Femur (tissue), 1 donor: Measurements from ENCODE around the gene RFNG.

Source experiments
- DNase-seq: peaks from one replicate; pipeline ENCODE4 v3.0.0-alpha.2; 2017

RFNG gene

DNA sequence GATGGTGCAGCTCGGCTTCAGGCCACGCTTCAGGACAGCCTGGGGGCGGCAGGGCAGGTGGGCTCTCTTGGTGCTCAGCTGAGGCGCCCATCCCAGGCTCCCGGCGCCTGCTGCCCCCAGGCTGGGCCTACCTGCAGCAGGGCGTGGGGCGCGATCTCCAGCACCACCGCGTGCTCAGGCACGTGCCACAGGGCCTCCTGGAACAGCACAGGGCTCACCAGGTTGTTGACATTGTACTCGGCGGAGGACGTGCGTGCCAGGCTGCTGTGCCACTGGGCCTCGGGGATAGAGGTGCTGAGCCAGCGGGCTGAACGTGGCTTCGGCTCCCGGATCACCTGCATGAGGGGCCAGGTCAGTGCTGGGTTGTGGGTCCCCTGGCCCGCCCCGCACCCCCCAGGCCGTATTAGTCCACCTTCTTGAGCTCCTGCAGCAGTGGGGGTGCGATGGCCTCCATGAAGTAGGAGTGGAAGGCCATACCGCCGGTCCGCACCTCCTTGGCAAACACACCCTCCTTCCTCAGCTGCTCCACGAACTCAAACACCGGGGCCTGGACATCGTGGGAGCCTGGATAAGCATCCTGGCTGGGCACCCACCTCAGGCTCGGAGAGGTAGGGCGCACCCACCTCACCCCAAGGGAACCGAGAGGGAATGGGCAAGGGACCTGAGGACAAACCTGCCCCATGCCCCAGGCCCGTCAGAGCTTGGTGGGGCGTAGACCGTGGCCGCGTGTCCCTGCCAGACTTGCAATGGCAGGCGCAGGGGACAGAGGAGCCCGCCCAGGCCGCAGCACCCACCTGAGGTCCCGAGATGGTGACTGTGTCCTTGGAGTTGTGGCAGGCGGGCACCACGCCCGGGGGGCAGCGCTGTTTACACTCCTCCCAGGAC is 37.5 kb upstream of the RFNG start:
- DNase-seq, result peak; percentile 20

DNA sequence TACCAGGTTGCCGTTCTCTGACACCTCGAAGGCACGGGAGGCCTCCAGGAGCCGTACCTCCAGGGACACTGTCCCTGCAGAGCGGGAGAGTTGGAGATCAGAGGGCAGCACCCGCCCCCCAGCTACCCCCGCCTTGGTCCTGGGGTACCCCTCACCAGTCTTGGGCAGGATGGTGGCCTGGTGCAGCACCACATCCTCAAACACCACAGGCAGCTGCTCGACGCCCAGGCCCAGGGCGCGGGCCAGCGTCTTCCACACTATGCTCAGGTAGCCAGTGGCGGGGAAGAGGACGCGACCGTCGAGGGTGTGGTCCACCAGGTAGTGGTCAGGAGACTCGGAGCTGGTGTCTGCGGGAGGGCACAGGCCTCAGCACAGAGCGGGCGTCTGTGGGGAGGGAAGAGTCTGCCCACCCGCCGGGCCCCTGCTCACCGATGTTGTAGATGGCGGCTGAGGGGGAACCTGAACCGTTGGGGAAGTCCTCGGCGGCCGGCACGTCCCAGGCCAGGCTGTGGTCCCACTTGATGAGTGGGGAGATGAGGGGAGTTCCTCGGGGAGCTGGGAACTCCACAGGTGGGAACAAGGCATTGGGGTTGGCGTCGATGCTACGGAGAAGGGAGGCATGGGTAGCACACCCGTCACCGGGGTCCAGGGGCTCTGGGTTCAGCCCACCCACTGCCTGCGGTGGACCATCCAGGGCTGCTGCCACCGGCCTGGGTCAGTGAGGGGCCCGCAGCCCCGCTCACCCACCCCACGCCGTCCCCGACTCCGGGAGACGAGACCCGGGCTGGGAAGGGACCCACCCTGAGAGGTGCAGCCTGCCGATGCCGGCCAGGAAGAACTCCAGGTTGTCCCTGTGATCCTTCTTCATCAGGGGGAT is 36.6 kb upstream of the RFNG start:
- peak; percentile 16 for DNase-seq

DNA sequence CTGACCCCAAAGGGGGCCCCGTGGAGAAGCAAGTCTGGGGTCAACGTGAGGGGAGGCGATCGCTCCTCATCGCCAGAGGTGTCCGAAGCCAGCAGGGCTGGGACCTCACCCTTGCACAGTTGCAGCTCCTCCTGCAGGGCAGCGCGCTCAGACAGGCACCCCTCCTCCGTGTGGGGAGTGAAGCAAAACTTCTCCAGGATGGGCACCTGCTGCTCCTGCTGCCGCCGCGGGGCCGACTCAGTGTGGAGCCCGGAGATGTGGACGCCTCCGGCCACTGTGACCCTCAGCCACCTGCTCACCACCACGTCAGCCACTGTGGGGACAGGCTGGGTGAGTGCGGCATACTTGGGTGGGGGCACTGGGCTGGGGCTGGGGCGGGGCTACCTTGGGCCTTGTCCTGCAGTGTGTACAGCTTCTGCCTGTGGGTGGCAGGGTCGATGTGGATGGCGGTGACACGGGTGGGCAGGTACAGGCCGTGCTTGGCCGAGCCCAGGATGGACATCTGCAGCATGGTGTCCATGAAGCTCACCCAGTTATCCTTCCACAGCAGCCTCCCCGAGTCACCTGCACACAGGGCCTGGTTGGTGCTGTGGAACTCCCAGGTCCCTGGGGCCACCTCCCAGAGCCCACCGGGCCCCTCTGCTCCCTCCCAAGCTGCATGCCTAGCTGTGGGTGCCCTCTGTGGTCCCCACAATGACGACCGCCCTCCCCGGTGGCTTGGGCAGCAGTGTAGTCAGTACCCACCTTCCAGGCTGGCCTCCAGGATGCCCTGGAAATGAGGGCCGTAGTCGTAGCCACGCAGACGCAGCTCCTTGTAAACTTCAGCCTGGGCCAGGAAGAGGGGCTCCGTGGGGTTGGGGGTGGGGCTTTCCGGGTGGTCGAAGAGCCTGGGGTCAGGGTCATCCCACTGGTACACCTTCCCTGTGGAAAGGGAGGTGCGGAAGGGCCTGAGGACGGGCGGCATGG is 35.6 kb upstream of the RFNG start:
- peak; percentile 18 for DNase-seq

DNA sequence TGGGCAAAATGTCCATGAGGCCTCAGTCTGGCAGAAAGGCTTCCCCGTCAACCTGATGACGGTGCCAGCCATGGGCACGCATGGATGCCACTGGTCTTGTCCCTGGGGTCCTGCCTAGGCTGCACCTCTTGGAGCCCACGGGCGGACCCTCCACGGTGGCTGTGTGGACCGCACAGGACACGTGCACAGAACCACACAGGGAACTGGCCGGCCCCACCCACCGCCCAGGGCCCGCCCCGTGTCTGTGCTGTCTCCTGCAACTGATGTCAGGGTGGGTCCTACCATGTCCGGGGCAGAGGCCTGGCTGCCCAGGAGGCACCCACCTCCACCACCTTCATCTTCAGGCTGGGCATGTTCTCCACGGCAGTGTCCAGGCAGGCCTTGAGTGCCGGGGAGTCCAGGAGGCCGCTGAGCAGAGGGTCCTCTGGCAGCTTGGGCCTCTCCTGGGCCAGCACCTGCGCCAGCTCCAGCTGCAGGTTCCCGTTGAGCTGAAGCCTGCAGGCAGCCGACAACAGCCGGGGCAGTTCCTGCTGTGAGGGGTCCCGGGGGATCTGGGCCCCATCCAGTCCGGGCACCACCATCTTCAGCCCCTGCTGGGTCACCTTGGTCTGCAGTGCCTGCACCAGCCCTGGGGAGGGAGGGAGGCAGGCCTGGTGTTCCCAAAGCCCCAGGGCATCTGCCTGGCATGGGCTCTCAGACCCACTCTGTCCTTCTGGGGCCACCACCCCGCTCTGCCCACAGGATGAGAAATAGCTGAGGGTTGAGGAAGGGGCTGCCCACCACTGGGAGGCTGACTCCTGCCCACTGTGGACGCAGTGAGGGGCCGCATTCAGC is 34.5 kb upstream of the RFNG start:
- peak; percentile 19 for DNase-seq

DNA sequence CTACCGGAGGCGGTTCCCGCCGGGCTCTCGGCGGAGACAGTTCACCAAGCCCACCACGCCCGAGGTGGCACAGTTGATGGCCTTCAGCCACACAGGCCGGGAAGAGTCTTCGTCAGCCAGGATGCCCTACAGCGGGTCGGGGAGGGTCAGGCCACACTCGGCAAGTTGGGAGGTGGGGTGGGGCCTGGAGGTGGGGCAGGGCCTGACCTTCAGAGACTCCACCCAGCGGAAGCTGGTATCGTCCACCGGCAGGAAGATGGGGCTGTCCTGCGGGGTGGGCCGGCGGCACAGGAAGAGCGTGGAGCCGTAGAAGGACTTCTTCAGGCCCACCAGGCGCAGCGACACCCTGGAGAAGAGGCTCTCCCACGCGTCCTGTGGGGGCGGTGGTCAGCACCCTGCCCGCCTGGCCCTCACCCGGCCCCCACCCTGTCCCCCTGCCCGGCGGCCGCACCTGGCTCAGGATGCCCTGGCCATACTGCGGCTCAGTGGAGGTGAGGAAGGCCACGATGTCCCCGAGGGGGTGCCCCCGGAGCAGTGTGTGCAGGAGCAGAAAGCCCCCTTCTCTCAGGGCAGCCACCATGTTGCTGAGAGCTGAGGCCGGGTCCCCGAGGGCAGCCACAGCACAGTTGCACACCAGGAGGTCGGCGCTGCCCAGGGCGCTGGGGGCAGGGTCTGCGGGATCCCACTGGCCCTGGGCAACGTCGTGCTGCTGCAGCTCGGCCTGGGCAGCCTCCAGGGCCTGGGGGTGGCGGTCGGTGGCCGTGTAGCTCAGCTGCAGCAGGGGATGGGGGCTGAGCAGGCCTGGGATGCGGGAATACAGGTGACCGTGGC is 33.6 kb upstream of the RFNG start:
- no peak for DNase-seq

DNA sequence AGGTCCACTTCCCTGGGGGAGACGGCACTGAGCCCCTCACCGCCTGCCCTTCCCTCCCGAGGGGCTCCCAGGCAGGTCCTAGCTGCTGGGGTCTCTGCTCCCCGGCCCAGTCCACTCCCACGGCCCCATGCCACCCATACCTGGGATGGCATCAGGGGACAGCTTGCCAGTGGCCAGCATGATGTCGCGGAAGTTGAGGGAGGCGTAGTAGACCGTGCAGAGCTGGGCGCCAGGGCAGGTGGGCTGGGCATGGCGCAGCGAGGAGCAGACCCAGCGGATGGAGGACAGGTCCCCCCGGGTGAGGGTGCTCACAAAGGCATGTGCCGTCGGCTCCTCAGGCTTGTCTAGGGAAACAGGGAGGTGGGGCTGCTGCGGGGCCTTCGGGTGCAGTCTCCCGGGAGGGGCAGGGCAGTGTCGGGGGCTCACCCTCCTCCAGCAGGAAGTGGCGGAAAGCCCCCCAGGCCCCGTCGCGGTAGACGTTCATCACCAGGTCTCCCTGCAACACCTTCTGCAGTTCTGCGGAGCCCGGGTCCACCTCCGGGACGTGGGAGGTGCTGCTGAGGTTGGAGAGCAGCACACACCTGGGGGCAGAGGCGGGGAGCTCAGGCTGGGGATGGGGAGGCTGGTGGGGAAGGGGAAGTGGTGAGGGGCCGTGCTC is 32.9 kb upstream of the RFNG start:
- no peak for DNase-seq

DNA sequence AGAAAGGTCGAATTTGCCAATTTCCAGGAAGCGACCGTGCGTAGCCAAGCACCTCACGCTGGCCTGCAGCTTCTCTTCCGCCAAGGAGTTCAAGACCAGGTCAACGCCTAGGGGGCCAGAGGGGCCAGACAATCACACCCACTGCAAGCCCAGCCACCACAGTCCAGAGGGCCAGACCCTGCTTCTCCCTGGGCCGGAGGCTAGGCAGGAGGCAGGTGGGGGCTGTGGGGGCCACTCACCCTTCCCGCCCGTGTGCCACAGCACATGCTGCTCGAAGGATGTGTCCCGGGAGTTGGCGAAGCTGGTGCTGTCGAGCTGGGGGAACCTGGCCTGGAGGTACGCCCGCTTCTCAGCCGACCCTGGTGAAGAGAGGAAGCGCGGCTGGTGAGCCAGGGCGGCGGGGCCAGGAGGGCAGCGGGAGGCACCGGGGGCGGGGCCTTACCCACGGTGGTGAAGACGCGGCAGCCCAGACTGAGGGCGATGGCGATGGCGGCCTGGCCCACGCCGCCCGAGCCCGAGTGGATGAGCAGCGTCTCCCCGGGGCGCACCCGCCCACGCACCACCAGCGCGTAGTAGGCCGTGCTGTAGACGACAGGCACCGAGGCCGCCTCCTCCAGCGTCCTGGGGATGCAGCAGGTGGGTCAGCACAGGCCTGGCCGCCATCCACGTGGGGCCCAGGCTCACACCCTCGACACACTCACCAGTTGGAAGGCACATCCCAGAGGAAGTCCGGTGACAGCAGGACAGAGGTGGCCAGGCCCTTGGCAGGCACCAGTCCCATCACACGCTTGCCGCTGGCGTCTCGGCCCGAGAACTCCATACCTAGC is 32.1 kb upstream of the RFNG start:
- DNase-seq, result no peak

DNA sequence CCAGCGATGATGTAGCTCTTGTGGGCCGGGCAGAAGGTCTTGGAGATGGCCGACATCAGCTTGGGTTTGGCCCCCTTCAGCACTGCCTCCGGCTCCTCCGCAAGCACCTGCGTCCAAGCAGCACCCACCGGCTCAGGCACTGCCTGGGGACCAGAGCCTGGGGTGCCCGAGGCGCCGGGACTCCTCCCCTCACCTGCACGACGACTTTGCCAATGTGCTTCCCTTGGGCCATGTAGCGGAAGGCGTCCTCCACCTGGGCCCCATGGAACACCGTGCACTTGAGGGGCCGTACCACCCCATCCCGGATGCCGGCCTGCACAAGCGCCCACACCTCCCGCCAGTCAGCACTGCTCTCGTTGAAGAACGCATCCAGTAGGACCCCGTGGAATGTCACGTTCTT is 31.4 kb upstream of the RFNG start:
- DNase-seq, result no peak

DNA sequence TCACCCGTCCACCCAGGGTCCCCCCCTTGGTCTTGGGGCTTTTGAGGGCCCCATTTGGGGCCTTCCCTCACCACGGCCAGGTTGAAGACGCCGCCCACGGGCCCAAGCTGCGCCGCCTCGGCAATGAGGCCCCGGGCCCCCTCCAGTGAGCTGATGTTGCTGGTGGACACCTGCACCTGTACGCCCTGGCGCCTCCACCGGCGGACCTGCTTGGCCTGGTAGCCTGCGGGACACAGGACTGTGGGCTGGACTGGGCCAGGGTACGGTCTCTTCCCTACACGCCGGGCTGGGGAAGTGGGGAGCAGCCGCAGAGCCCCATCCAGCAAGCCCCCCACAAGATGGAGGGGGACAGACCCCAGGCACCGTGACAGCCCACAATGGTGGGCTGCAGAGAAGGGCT is 30.8 kb upstream of the RFNG start:
- no peak for DNase-seq

DNA sequence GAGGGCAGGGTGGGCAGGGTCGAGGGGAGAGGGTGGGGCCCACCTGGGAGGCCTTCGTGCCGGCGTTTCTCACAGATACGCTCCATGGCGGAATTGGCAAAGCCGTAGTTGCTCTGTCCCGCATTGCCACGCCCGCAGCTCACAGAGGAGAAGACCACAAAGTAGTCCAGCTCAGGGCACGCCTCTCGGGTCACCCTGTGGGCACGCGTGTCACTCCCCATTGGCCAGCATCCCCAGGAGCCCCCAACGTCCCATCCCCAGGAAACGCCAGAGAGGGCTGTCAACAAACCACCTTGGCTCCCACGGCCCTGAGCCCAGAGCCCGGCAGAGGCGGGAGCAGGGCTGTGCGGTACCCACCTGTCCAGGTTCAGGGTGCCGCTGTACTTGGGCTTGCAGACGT is 30.4 kb upstream of the RFNG start:
- DNase-seq, result no peak

DNA sequence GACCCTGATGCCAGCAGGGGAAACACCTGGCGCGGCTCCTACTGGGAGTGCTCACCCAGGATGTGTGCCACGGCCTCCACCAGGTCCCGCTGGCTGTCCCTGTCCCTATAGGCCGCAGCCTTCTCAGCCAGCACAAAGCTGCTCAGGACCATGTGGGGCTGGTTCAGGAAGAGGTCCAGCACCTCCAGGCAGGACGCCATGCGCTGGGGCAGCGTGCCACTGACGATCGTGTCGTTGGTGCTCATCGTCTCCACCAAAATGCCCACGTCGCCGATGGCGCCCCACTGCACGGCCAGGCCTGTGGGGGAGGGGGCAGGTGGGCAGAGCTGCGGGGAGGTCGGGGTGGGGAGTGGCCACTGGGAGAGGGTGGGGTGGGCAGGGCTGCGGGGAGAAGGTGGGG is 29.9 kb upstream of the RFNG start:
- DNase-seq, result no peak

DNA sequence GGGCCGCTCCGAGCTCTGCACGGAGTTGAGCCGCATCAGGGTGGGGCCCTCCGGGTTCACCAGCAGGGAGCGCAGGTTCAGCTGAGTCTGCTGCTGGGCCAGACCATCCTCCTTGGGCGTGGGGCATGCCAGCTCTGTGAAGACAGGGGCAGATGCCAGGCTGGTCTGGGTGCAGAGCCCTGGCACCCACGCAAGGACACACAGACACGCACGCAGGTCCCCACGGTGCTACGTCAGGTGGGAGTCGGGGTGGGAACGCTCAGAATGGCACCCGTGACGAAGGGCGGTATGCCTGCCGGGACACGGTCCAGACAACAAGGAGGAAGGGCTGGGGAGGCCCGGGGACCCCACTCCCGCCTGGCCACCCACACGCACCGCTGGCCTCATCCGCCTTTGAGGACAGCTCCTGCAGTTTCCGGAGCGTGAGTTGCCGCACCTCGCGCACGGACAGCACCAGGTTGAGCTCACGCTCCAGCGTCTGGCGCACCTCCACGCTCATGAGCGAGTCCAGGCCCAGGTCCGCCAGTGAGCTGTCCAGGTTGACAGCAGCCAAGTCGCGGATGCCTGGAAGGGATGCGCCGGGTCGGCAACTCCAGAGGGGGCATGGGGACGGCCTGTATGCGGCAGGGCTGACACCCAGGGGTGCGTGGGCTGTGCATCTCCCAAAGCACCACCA is 29.3 kb upstream of the RFNG start:
- no peak for DNase-seq

DNA sequence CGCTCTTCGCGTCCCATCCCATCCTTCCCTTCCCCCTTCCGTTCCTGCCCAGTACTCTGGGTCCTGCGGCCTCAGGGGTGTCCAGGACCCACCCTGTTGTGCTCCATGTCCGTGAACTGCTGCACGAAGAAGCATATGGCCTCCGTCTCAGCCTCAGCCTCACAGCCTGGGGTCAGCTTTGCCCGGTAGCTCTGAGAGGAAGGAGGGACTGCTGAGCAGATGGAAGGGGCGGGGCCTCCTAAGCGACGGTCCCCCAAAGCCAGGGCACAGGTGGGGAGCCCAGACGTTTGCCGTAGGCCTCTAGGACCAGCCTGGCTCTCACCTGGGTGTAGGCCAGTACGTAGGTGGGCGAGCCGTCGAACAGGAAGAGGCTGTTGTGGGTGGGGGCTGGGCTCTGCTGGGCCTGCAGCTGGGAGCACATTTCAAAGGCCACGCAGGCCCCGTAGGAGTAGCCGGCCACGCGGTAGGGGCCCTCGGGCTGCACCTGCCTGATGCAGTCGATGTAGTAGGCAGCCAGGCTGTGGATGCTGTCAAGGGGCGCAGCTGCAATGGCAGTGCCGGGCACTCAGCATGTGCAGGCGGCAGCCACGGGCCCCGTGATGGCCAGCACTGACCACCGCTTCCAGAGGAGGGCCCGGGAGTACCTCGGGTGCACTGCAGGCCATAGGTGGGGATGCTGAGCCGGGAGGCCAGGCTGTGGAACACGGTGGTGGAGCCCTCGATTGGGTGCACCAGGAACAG is 28.6 kb upstream of the RFNG start:
- DNase-seq, result no peak

DNA sequence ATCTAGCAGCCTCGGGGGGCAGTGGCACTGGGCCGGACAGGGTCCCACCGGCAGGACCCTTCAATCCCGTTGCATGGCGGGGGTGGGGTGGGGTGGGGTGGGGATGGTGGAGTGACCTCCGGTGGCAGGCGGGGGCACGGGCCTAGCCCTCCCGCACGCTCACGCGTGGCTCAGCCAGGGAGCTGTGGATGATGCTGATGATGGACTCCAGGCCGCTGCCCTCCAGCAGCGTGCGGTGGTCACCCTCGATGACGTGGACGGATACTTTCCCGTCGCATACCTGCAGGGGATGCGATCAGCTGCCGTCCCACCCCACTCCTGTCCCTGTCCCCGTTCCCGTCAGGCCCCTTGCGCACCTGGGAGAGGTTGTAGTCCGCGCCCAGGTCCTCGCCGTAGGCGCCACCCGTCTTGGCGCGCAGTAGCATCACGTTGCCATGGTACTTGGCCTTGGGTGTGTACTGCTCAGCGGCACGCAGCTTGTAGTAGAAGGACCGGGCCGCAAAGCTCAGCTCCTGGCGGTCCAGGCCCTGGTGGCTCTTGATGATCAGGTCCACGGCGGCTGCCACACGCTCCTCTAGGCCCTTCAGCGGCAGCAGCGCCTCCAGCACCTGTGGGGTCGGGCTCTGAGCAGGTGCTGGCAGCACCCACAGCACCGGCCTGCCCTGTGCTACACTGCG is 27.5 kb upstream of the RFNG start:
- no peak for DNase-seq

DNA sequence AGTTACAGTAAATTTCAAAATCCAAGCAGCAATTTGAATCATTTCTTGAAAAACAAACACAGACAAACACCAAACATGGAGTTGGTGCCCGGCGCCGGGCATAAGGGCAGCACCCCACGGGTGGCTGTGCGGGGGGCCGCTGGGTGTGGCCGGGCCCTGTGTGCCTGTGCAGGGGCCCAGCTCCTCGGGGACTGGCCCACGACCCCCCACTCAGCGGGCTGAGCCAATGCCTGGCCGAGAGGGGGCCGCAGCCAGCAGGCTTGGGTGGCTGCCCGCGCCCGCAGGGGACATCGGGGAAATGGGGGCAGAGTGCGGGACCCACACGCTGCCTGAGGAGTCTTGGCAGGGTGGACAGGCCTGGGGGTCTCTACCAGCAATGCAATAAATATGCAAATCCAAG is 26.8 kb upstream of the RFNG start:
- no peak for DNase-seq

DNA sequence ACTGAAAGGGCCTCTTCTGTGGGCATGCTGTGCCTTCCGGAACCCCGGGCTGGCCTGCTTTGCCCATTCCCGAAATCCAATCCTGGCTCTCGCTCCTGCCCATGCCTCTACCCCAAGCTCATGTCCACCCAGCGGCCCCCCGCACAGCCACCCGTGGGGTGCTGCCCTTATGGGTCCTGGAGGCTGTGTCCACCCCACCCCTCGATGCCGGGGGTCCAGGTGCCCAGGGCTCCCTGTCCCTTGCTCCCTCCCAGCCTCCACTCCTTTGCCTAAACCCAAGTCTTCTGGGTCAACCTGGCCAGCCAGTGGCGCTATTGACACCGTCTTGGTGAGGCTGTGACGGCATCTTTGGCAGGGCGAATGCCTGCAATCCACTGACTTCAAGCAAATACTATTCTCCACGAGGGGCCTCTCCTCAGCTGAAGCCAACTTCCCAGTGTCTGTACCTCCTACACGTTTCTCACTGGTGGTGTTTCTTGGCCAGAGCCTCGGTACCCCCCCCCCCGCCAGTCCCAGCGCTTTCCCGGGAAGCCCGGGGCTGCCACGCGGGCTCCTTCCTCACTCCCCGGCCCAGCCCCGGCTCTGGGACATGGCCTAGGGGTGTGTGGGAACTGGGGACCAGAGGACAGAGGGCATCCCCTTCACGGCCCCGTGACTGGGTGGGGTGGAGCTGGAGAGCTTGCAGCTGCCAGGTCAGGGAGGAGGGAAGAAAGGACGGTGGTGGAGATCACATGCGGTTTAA is 26.2 kb upstream of the RFNG start:
- peak; percentile 75 for DNase-seq
